ENCODE data around the gene STAT2. TPM values are rescaled to one million over a fixed set of nuclear protein-coding genes. Genes with fewer than 3 reads are reported as not detected.

The STAT2 gene
- polyA plus RNA-seq, 3 donors, result 109 to 251 (median 142) TPM

GRCh38 chr12:56304276-56304675 is 55.6 kb downstream of the STAT2 start:
- Histone ChIP-seq H2AFZ (ENCODE audit: insufficient read depth, low read depth, low read length, poor library complexity, severe bottlenecking) (no peak overlapping the region), H3K4me2 (replicated peaks; ENCODE audit: extremely low read depth, low read length, poor library complexity, severe bottlenecking) (no peak overlapping the region), H4K20me1 (ENCODE audit: insufficient read depth, low read length) (peaks cover 5% of the 10 kb centered on the region), H3K9ac (ENCODE audit: insufficient read depth, low read length, poor library complexity, severe bottlenecking) (no peak overlapping the region), H3K36me3 (replicated peaks in 1 of 2; ENCODE audit: control insufficient read depth in 1 of 2, insufficient read depth in 2 of 2, low read length in 2 of 2) (peaks cover 27 to 42% of the 10 kb centered on the region in 2 donors), H3K27me3 (ENCODE audit: control insufficient read depth in 2 of 2, insufficient read depth in 2 of 2, low read length in 2 of 2) (no peaks in the 10 kb centered on the region), H3K9me3 (replicated peaks in 1 of 2; ENCODE audit: control insufficient read depth in 1 of 2, insufficient read depth in 1 of 2, low read length in 2 of 2) (no peaks in the 10 kb centered on the region), H3K79me2 (ENCODE audit: insufficient read depth, low read length) (peaks cover 19% of the 10 kb centered on the region), H3K4me3 (replicated peaks in 1 of 3; ENCODE audit: low read depth in 2 of 3, low read length in 3 of 3) (no peak overlapping the region), H3K27ac (ENCODE audit: low read depth in 1 of 2, low read length in 2 of 2) (no peak overlapping the region), H3K4me1 (ENCODE audit: control insufficient read depth in 1 of 2, insufficient read depth in 2 of 2, low read length in 2 of 2) (peaks cover 13 to 15% of the 10 kb centered on the region in 2 donors)
- Mint-ChIP-seq H3K27me3 (ENCODE audit: low read depth in 3 of 3) (no peaks in the 10 kb centered on the region), H3K36me3 (peaks cover 18 to 29% of the 10 kb centered on the region in 2 donors), H3K9me3 (no peaks in the 10 kb centered on the region), H3K27ac (peak overlapping the region in 2 of 7 donors; percentile 25 to 46), H3K4me1 (peaks cover 19% of the 10 kb centered on the region), H3K4me3 (no peak overlapping the region)
- WGBS (ENCODE audit: insufficient coverage), result no CpG with 5 or more reads among the region's 3 CpGs
- intact Hi-C loops (cut with micrococcal nuclease), result no loop called here
- TF ChIP-seq CTCF (IDR thresholded peaks at IDR 0.05), result no peak
- DNase-seq, result no peak

- Mint-ChIP-seq H3K4me1 (peaks cover 50% of the 10 kb centered on the region), H3K4me3 (peak overlapping the region; percentile 86 to 93), H3K27me3 (ENCODE audit: low read depth in 3 of 3) (peaks cover 0 to 2% (median 0%) of the 10 kb centered on the region in 3 donors), H3K27ac (peak overlapping the region; percentile 94 to 97 (median 96)), H3K36me3 (peaks cover 16 to 25% of the 10 kb centered on the region in 2 donors), H3K9me3 (no peaks in the 10 kb centered on the region)
- peak overlapping the region in 2 of 3 experiments; percentile 7 to 84 for H3K4me3 ChIP-seq (replicated peaks in 1 of 3; ENCODE audit: low read depth in 2 of 3, low read length in 3 of 3)
- H3K27me3 ChIP-seq (ENCODE audit: control insufficient read depth in 2 of 2, insufficient read depth in 2 of 2, low read length in 2 of 2), result no peaks in the 10 kb centered on the region
- H3K9me3 ChIP-seq (replicated peaks in 1 of 2; ENCODE audit: control insufficient read depth in 1 of 2, insufficient read depth in 1 of 2, low read length in 2 of 2), result no peaks in the 10 kb centered on the region
- intact Hi-C loops (cut with micrococcal nuclease), result loop anchor here (2.0 kb wide), 2 partner anchors 14 to 60 kb away; partner anchors contain the start of genes CNPY2 (in 1 of the 2) and STAT2 (in 1 of the 2)
- peak overlapping the region; percentile 99 for H3K4me2 ChIP-seq (replicated peaks; ENCODE audit: extremely low read depth, low read length, poor library complexity, severe bottlenecking)
- 62% methylated on average over 19 of the region's 21 CpGs for WGBS (ENCODE audit: insufficient coverage)
- H3K4me1 ChIP-seq (ENCODE audit: control insufficient read depth in 1 of 2, insufficient read depth in 2 of 2, low read length in 2 of 2), result peaks cover 41 to 49% of the 10 kb centered on the region in 2 donors
- H4K20me1 ChIP-seq (ENCODE audit: insufficient read depth, low read length), result peaks cover 39% of the 10 kb centered on the region
- peak overlapping the region; percentile 94 for H3K9ac ChIP-seq (ENCODE audit: insufficient read depth, low read length, poor library complexity, severe bottlenecking)
- peak overlapping the region; percentile 86 for H2AFZ ChIP-seq (ENCODE audit: insufficient read depth, low read depth, low read length, poor library complexity, severe bottlenecking)
- DNase-seq, result no peak
- H3K79me2 ChIP-seq (ENCODE audit: insufficient read depth, low read length), result peaks cover 53% of the 10 kb centered on the region
- peak overlapping the region; percentile 84 to 95 for H3K27ac ChIP-seq (ENCODE audit: low read depth in 1 of 2, low read length in 2 of 2)
- TF ChIP-seq CTCF (IDR thresholded peaks at IDR 0.05), result no peak
- peaks cover 7 to 29% of the 10 kb centered on the region in 2 donors for H3K36me3 ChIP-seq (replicated peaks in 1 of 2; ENCODE audit: control insufficient read depth in 1 of 2, insufficient read depth in 2 of 2, low read length in 2 of 2)
These were observed 59.1 kb downstream of the STAT2 start for GRCh38 chr12:56300644-56301464.
